Progenitor cell of endocrine pancreas (in vitro differentiated cells): ENCODE results near the gene LHFPL2. TPM values are rescaled to one million over a fixed set of nuclear protein-coding genes. Genes with fewer than 3 reads are reported as not detected.

ENCODE experiments used
- DNase-seq: peaks from one replicate; pipeline ENCODE4 v3.0.0; 2021; ENCODE audit warnings: low spot score; ENCODE audit not compliant: unreplicated experiment
- H3K27ac Mint-ChIP-seq: 2 replicates; pipeline ENCODE4 v1.8.0; 2021; ENCODE audit warnings: mild to moderate bottlenecking, moderate library complexity, mixed read lengths
- H3K27me3 Mint-ChIP-seq: 2 replicates; pipeline ENCODE4 v1.8.0; 2021; ENCODE audit warnings: mixed read lengths
- H3K36me3 Mint-ChIP-seq: 2 replicates; pipeline ENCODE4 v1.8.0; 2022; ENCODE audit warnings: mixed read lengths; ENCODE audit not compliant: insufficient read depth
- H3K4me1 Mint-ChIP-seq: 2 replicates; pipeline ENCODE4 v1.8.0; 2021; ENCODE audit warnings: low read depth, mixed read lengths
- H3K4me3 Mint-ChIP-seq: 2 replicates; pipeline ENCODE4 v1.8.0; 2021; ENCODE audit warnings: low read depth, mild to moderate bottlenecking, moderate library complexity, mixed read lengths
- H3K9me3 Mint-ChIP-seq: 2 replicates; pipeline ENCODE4 v1.8.0; 2021; ENCODE audit warnings: low read depth, mixed read lengths
- total RNA-seq: library from RNA; stranded (reverse); gene quantifications from 2 replicates; pipeline ENCODE4 v1.2.1, GENCODE V29; 2021
- TF ChIP-seq, protein P1 (sequence below): fragments of 200-600 bp; sonication (generic); IDR thresholded peaks from one replicate; pipeline ENCODE4 v1.5.0; 2021; ENCODE audit warnings: antibody characterized with exemption, mild to moderate bottlenecking; ENCODE audit not compliant: unreplicated experiment

The LHFPL2 gene
- total RNA-seq, 1 donor from 2014 or later = 15.0 TPM

DNA sequence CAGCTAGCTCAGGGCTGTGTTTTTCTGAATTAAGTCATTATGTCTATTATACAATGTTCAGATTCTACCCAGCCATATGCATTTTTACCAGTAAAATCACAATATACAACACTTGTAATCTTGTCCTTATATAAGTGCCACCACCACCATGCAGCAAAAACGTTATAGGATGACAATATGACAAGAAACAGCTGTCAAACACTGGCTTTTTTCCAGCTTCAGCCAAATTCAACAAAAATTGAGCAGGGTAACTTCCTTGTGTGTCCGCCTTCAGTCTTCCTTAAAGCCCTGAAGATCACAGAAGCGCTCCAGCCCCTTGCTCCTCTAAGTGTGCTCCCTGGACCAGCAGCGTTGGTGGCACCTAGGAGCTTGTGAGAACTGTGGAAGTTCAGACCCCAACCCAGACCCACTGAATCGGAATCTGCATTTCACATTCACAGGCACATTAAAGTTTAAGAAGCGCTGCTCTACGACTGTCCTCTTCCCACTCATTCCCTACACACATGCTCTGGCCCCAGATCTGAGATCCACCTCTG is 111.8 kb downstream of the LHFPL2 start:
- Mint-ChIP-seq H3K4me3 (no peak overlapping the region), H3K4me1 (peaks cover 10% of the 10 kb centered on the region), H3K27ac (no peak overlapping the region), H3K9me3 (no peaks in the 10 kb centered on the region), H3K36me3 (peaks cover 1% of the 10 kb centered on the region), H3K27me3 (no peaks in the 10 kb centered on the region)
- DNase-seq = no peak
- TF ChIP-seq, protein P1, sequence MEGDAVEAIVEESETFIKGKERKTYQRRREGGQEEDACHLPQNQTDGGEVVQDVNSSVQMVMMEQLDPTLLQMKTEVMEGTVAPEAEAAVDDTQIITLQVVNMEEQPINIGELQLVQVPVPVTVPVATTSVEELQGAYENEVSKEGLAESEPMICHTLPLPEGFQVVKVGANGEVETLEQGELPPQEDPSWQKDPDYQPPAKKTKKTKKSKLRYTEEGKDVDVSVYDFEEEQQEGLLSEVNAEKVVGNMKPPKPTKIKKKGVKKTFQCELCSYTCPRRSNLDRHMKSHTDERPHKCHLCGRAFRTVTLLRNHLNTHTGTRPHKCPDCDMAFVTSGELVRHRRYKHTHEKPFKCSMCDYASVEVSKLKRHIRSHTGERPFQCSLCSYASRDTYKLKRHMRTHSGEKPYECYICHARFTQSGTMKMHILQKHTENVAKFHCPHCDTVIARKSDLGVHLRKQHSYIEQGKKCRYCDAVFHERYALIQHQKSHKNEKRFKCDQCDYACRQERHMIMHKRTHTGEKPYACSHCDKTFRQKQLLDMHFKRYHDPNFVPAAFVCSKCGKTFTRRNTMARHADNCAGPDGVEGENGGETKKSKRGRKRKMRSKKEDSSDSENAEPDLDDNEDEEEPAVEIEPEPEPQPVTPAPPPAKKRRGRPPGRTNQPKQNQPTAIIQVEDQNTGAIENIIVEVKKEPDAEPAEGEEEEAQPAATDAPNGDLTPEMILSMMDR = no peak

- no peak overlapping the region for H3K4me3 Mint-ChIP-seq
- TF ChIP-seq, protein P1 = no peak
- H3K4me1 Mint-ChIP-seq = no peaks in the 10 kb centered on the region
- no peak for DNase-seq
- H3K9me3 Mint-ChIP-seq = no peaks in the 10 kb centered on the region
- no peaks in the 10 kb centered on the region for H3K27me3 Mint-ChIP-seq
- peaks cover 1% of the 10 kb centered on the region for H3K36me3 Mint-ChIP-seq
- no peak overlapping the region for H3K27ac Mint-ChIP-seq
Measured at GRCh38 chr5:78534905-78535200, 113.7 kb downstream of the LHFPL2 start.

DNA sequence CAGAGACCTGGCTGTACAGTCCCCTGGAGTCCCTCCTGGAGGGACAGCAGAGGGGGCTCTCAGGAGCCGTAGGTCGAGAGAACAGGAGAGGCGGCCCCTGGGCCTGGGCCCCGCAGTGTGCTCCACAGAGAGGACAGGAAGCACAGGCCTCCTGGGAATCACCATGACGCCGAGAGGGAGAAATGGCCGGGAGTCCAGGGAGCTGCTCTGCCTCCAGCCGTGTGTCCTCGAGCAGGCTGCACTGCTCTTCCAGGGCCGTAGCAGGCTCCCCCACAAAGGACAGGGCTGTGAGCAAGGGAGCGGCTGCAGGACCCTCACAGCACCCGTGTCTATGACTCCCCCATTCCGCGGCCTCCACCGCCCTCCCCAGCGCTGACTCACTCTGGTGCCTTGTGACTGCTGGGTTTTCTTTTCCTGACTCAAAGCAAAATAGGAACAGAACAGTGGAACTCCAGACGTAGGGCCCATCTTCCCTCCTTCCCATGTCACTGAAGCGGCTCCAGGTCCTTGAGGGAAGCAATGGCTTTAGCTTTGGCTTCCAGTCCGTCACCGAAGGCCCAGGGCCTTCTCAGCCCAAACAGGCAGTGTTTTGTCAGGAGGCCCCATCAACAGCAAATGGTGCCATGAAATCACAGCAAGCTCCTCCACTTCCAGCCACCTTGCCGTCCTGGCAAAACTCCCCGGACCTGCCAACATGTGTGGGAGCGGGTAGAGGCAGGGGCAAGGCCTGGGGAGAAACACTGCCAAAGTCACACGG is 114.2 kb downstream of the LHFPL2 start:
- H3K4me3 Mint-ChIP-seq = no peak overlapping the region
- H3K36me3 Mint-ChIP-seq = peaks cover 1% of the 10 kb centered on the region
- no peaks in the 10 kb centered on the region for H3K27me3 Mint-ChIP-seq
- no peaks in the 10 kb centered on the region for H3K9me3 Mint-ChIP-seq
- TF ChIP-seq, protein P1 = no peak
- no peak for DNase-seq
- no peaks in the 10 kb centered on the region for H3K4me1 Mint-ChIP-seq
- H3K27ac Mint-ChIP-seq = peak overlapping the region; percentile 51

- Mint-ChIP-seq H3K4me3 (no peak overlapping the region), H3K36me3 (peaks cover 2% of the 10 kb centered on the region), H3K27me3 (no peaks in the 10 kb centered on the region), H3K4me1 (no peaks in the 10 kb centered on the region), H3K27ac (no peak overlapping the region), H3K9me3 (no peaks in the 10 kb centered on the region)
- TF ChIP-seq, protein P1 = peak; percentile 56
- DNase-seq = no peak
Measured at GRCh38 chr5:78533356-78533755, 115.2 kb downstream of the LHFPL2 start.

DNA sequence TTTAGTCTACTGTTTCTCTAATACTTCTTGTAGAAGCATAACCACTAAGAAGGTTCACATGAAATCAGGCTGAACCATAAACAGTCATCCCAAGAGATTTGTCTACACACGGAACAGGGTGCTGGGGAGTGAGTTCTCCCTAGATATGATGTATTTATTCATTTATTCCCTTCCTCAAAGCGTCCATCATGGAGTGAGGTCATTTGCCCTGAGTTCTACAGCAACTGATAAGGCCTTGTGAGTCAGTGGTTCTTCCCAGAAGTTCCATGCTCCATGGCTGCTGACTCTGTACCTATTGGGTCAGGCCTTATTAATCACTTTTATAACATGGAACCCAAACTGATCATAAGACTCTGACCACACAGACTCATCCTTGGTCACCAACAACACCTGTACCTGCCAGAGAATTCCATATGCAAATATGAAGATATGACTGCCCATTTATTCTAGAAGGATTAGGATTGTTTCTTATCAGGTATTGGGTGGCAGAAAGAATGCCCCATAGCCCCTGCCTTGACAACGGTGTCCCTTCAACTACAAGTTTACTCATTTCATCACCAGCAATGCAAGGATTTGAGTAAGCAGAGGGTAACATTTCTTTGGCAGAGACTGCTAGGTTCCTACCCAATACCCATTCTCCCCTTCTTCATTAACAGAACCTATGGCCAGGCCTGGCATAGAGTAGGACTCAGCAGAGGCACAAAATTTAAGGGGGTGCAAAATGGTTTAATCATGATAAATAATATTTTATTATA is 118.1 kb downstream of the LHFPL2 start:
- Mint-ChIP-seq H3K36me3 (peaks cover 2% of the 10 kb centered on the region), H3K9me3 (no peaks in the 10 kb centered on the region), H3K4me1 (peaks cover 5% of the 10 kb centered on the region), H3K27me3 (peaks cover 14% of the 10 kb centered on the region), H3K4me3 (no peak overlapping the region), H3K27ac (no peak overlapping the region)
- no peak for DNase-seq
- TF ChIP-seq, protein P1 = no peak
